ENCODE measurements around the gene RPP30. TPM values are rescaled to one million over a fixed set of nuclear protein-coding genes. Genes with fewer than 3 reads are reported as not detected.

RPP30 gene
- total and polyA plus RNA-seq, 2 of the 13 experiments (the other 11 are each of a cell fraction or from before 2014, with no cell fraction given), result 27.1 to 65.0 TPM

GRCh38 chr10:90920986-90921666 is 49.4 kb downstream of the RPP30 start, which contains the start of gene ANKRD1 (continued):
- TF ChIP-seq ZNF18 (CRISPR knock-in tag; IDR thresholded peaks at IDR 0.05; ENCODE audit: insufficient replicate concordance) (peak; percentile 83), ZNF282 (IDR thresholded peaks at IDR 0.05; ENCODE audit: partially characterized antibody) (no peak), IRF1 (CRISPR knock-in tag; IDR thresholded peaks at IDR 0.05; ENCODE audit: low read depth) (no peak), HOXD1 (CRISPR knock-in tag; IDR thresholded peaks at IDR 0.05) (0 out of 2 replicates have a peak, but pooled peaks have one; percentile 64), ZNF264 (CRISPR knock-in tag; IDR thresholded peaks at IDR 0.05) (peak; percentile 48; the same call in 1 of the 2 replicates), KDM3A (CRISPR knock-in tag; IDR thresholded peaks at IDR 0.05; ENCODE audit: low read depth) (peak; percentile 66; the same call in 1 of the 2 replicates), ZNF446 (CRISPR knock-in tag; IDR thresholded peaks at IDR 0.05) (no peak), ZNF782 (CRISPR knock-in tag; IDR thresholded peaks at IDR 0.05; ENCODE audit: borderline replicate concordance) (no peak), KAT7 (CRISPR knock-in tag; IDR thresholded peaks at IDR 0.05; ENCODE audit: borderline replicate concordance) (peak; percentile 53; the same call in 1 of the 2 replicates), ZNF703 (CRISPR knock-in tag; IDR thresholded peaks at IDR 0.05; ENCODE audit: borderline replicate concordance) (no peak), PHF20 (CRISPR knock-in tag; IDR thresholded peaks at IDR 0.05) (no peak), ZNF12 (CRISPR knock-in tag; IDR thresholded peaks at IDR 0.05) (peak; percentile 52; the same call in 1 of the 2 replicates), HMGXB3 (CRISPR knock-in tag; IDR thresholded peaks at IDR 0.05; ENCODE audit: borderline replicate concordance) (no peak; the same call in 1 of the 2 replicates), ZSCAN25 (CRISPR knock-in tag; IDR thresholded peaks at IDR 0.05) (no peak), DNMT1 (CRISPR knock-in tag; IDR thresholded peaks at IDR 0.05) (no peak), SOX13 (IDR thresholded peaks at IDR 0.05) (0 out of 2 replicates have a peak, but pooled peaks have one; percentile 35), SOX13 (CRISPR knock-in tag; conservative IDR thresholded peaks at IDR 0.05 in 1 of 2, IDR thresholded peaks at IDR 0.05 in 1 of 2) (peak in 1 of 2 experiments; percentile 84; a peak in 2 of 4 replicates), STAT5B (CRISPR knock-in tag; IDR thresholded peaks at IDR 0.05) (no peak), NPAS2 (CRISPR knock-in tag; IDR thresholded peaks at IDR 0.05; ENCODE audit: borderline replicate concordance) (no peak), TRIM22 (IDR thresholded peaks at IDR 0.05) (no peak), CBX5 (CRISPR knock-in tag; IDR thresholded peaks at IDR 0.05; ENCODE audit: borderline replicate concordance) (peak; percentile 62; the same call in 1 of the 2 replicates)

Data from HepG2 (cell line).